GM19468 (cell line): ENCODE data around the gene MRPL51.
A peak's percentile ranks its signal among the peaks of the same experiment; 100 is the strongest.
"Not testable (repeated sequence)": the region's sequence is repeated elsewhere in the genome, so short reads cannot be mapped to it uniquely, and the experiment has no call there.

Experiments used
- ATAC-seq: cut with Tn5 transposase; IDR thresholded peaks from one replicate; pipeline ENCODE4 v1.9.1; 2021; ENCODE audit warnings: mild to moderate bottlenecking, moderate library complexity, moderate number of reproducible peaks; ENCODE audit not compliant: unreplicated experiment; ENCODE audit errors: extremely low read depth

MRPL51 gene

GRCh38 chr12:6532051-6532926, 39.2 kb upstream of the MRPL51 start:
- no peak for ATAC-seq

DNA sequence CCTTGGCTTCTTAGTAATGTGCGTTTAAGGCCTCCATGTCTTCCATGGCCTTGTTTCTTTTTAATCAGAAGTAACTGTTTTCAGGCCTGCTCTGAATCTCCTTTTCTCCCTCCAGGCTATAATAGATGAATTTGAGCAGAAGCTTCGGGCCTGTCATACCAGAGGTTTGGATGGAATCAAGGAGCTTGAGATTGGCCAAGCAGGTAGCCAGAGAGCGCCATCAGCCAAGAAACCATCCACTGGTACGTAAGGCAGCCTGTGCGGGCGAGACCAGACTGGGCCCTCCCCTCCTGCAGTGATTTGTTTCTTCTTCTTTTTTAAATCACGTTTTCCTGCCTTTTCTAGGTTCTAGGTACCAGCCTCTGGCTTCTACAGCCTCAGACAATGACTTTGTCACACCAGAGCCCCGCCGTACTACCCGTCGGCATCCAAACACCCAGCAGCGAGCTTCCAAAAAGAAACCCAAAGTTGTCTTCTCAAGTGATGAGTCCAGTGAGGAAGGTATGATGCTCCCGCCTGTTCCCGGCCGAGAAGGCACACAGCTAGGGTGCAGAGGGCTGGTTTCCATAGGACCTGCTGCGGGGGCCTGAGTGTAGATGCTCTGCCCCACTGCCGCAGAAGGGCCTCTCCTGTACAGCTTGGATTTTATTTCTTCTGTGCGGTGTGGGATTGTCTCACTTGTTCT, 37.7 kb upstream of the MRPL51 start:
- ATAC-seq, result no peak

- no peak for ATAC-seq
These were observed 36.3 kb upstream of the MRPL51 start for GRCh38 chr12:6529291-6529737.

- no peak for ATAC-seq
These were observed 35.6 kb upstream of the MRPL51 start for GRCh38 chr12:6528539-6529235.

DNA sequence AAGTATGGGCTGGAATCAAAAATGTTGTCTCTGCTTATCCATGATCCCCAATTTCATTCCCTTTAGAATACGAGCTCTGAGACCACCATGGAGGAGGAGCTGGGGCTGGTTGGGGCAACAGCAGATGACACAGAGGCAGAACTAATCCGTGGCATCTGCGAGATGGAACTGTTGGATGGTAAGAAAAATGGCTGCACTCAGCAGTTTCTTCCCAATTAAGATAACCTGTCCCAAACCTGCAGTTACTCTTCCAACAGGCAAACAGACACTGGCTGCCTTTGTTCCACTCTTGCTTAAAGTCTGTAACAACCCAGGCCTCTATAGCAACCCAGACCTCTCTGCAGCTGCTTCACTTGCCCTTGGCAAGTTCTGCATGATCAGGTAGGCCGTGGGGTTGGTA, 34.6 kb upstream of the MRPL51 start:
- ATAC-seq, result no peak

GRCh38 chr12:6526766-6527525, 33.9 kb upstream of the MRPL51 start:
- ATAC-seq, result no peak

DNA sequence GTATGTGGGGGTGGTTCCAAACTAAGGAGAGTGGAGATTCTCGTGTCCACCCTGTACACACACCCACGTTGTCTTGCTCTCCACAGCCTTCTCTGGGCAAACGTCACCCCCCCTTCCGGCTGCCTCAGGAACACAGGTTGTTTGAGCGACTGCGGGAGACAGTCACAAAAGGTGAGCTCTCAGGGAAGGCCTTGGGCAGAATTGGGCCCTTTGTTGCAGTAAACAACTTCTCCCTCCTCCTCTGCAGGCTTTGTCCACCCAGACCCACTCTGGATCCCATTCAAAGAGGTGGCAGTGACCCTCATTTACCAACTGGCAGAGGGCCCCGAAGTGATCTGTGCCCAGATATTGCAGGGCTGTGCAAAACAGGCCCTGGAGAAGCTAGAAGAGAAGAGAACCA, 33.1 kb upstream of the MRPL51 start:
- no peak for ATAC-seq

DNA sequence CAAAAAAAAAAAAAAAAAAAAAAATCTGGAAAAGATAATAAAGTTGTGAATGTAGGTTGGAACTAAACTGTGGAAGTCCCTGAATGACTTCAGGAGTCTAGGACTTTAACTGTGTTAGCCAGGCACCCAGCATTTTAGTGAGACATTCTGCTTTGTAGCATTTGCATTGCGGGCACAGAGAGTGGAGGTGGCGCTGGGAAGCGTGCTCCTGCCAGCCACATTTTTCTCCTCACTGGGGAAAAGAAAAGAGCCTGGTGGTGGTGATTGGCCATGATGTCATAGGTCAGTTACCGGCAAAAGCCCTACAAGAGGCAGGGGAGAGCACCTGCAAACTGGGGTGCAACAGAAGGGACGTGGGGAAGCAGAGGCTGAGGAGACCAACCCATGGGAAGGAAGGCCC, 31.6 kb upstream of the MRPL51 start:
- no peak for ATAC-seq

DNA sequence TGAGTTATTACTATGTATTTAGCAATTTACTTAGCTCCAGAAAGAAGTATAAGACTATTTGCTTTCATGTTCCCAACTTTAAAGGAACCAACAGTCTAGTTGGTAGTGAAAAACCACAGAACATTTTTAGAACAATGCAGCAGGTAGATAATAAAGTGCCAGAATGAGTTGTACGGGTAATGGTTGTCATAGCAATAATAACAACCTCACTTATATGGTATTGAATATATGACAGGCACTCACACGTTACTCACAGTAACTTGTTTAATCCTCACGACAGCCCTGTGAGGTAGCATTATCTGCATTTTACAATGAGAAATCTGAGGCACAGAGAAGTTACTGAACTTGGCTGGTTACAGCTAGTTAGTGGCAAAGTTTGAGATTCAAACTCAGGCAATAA, 30.6 kb upstream of the MRPL51 start:
- no peak for ATAC-seq

DNA sequence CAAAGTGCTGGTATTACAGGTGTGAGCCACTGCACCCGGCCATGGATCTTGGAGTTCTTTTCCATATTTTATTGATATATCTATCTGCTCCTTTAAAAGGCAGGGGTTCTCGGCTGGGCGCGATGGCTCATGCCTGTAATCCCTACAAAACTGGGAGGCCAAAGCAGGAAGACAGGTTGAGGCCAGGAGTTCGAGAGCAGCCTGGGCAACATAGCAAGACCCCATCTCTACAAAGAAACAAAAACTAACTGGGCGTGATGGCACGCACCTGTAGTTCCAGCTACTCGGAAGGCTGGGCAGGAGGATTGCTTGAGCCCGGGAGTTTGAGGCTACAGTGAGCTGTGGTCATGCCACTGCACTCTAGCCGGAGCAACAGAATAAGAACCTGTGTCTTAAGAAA, 29.1 kb upstream of the MRPL51 start:
- ATAC-seq, result no peak

GRCh38 chr12:6520186-6520585, 27.1 kb upstream of the MRPL51 start:
- ATAC-seq, result no peak

DNA sequence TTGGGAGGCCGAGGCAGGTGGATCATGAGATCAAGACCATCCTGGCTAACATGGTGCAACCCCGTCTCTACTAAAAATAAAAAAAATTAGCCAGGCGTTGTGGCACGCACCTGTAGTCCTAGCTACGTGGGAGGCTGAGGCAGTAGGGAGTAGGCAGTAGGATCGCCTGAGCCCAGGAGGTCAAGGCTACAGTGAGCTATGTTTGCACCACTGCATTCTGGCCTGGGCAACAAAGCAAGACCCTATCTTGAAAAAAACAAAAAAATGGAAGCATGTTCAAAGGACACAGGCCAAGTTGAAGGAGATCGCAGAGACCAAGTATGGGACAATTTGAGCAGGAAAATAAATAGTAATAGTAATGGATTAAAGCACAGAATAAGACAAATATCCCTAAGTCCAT, 15.0 kb upstream of the MRPL51 start:
- ATAC-seq, result no peak

DNA sequence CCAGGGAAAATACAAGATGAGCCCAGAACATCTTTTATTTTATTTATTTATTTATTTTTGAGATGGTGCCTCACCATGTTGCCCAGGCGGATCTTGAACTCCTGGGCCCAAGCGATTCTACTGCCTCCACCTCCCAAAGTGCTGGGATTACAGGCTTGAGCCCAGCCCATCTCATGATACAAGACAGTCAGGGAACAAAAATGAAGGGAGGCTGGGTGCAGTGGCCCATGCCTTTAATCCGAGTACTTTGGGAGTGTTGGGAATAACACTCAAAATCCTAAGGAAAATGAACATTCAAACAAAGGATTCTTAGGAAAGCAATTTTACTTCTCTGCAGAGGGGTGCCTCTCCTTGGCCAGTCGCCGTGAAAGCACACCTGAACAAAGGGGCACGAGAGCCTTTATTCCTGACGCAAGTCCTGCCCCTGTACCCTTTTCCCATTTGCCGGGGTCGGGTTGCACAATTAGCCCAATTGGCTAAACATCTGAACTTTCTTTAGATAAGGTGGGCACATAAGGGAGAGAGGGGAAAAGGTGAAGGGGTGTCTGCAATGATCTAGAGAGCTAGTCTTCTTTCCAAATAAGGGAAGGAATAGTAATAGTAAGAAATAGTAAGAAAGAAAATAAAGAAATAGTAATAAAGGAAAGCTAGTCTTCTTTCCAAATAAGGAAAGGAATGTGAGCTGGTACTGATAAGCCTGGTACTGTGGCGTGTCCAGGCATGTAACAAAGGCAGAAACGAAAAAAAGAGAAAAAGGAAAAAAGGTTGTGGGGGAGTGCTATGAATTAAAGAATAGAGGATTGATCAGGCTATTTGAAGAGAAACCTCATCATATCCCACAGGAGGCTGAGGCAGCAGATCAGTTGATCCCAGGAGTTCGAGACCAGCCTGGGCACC, 14.3 kb upstream of the MRPL51 start:
- no peak for ATAC-seq

- ATAC-seq, result no peak
These were observed 7.4 kb upstream of the MRPL51 start for GRCh38 chr12:6500466-6500865.

- ATAC-seq, result not testable (repeated sequence)
These were observed 4.2 kb upstream of the MRPL51 start for GRCh38 chr12:6497291-6497690.

DNA sequence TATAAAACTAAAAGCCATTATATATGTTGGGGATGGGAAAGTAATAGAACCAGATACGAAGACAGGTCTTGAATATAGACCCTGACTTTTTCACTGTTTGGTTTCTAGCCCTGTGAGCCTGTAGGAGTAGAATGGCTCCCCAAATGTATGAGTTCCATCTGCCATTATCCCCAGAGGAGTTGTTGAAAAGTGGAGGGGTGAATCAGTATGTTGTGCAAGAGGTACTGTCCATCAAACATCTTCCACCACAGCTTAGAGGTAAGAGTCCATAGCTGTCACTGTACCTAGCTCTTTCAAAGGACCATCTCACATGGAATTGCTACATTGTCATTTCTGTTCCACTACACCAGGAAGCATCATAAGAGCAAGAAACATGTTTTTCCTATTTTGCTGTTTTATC, 1.9 kb upstream of the MRPL51 start:
- ATAC-seq, result no peak

DNA sequence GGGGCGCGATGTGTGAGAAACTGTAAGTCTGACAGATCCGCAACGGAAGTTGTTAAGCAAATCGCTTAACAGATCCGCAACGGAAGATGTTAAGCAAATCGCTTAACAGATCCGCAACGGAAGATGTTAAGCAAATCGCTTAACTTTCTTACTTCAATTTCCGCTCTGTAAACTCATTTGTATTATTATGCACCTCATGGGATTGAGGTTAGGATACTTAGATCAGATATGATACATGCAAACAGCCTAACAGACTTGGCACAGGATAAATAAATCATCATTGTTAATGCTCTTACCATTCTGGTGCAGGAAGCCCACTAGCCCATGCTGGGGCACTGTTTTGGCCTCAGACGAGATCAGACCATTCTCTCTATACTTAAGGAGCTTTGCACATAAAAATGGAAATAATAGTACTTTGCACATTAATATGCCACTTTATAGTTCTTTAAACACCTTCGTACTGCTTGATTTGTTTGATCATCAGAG, 1.2 kb upstream of the MRPL51 start:
- ATAC-seq, result no peak

DNA sequence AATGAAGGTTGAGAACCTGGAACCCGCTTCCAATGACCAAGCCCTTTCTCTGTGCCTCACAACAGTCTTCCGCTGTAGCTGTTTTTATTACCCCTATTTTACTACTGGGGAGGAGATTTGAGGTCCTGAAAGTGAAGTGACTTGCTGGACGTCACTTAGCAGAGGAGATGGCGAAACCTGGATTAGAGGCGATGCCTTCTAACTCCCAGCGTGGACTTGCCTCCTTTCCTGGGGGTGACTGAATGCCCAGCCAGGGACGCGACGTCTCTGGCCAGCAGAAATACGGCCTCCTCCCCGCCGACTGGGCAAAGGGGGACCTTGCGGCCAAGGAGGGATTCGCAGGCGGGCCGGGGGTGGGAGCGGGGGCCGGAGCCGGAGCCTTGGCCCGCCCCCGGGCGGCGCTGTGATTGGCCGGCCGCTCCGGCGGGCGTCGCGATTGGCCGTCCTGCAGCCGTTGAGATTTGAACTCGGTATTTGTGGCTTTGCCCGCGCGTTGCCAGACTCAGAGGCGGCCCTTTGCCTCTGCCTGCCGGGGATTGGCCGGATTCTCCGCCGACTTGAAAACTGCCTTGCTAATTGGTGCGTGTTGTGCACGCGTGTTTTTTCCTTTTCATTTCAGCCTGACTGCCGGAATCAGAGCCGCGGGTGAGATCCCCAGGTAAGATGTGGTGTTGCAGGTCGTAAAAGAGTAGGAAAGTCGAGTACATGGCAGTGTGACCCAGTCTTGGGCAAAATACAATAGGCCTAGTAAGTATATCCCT, 615 bp upstream of the MRPL51 start, which contains the start of gene NCAPD2:
NCAPD2 (plus strand) TSS at position 606 of the 761 bp plus-strand sequence. CDS start 997 bp downstream, outside the sequence.
- peak; percentile 72 for ATAC-seq
